ENCODE data around the gene SAT1. TPM values are rescaled to one million over a fixed set of nuclear protein-coding genes. Genes with fewer than 3 reads are reported as not detected.
A peak's percentile ranks its signal among the peaks of the same experiment; 100 is the strongest.

Gene SAT1
- total and polyA plus RNA-seq, 2 of the 13 experiments (the other 11 are each of a cell fraction or from before 2014, with no cell fraction given) = 216 to 1,243 TPM

DNA sequence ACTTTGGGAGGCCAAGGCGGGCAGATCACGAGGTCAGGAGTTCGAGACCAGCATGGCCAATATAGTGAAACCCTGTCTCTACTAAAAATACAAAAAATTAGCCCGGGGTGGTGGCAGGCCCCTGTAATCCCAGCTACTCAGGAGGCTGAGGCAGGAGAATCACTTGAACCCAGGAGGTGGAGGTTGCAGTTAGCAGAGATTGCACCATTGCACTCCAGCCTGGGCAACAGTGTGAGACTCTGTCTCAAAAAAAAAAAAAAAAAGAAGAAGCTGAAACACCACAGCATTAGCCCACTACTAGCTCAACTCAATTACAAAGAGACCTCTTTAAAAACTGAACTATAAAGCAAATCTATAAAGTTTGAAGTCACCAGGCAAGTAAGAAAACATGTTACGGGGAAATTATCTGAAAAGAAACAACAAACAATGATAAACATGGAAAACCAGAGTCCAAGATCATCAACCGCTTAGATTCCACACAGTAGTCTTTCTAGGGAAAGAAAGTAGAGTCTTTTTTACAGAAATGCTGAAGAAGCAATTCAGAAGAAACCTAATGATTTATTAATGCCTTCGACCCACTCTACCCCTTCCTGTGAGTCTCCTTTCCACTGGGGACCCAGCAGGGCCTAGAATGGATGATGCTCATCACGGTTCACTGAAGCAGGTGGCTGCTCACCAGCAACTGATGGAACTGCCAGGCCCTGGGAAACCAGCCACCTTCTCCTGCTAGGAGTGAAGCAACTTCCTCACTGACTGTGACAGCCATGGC, 6.6 kb downstream of the SAT1 start (continued):
- TF ChIP-seq SP1 (IDR thresholded peaks at IDR 0.05) (no peak), SP1 (CRISPR knock-in tag; IDR thresholded peaks at IDR 0.05) (no peak), SMARCC2 (IDR thresholded peaks at IDR 0.05) (no peak), THAP7 (CRISPR knock-in tag; IDR thresholded peaks at IDR 0.05) (no peak), HHEX (CRISPR knock-in tag; IDR thresholded peaks at IDR 0.05) (no peak), RARG (CRISPR knock-in tag; IDR thresholded peaks at IDR 0.05; ENCODE audit: low read depth) (no peak), ZNF841 (CRISPR knock-in tag; IDR thresholded peaks at IDR 0.05; ENCODE audit: borderline replicate concordance) (no peak), ATF7-NPFF (CRISPR knock-in tag; IDR thresholded peaks at IDR 0.05; ENCODE audit: low read depth) (no peak)

GRCh38 chrX:23790155-23790497, 7.2 kb downstream of the SAT1 start:
- WGBS (ENCODE audit: low lambda C conversion rate) = 43% methylated on average over 11 of the region's 11 CpGs
- Histone ChIP-seq H3K9ac (ENCODE audit: insufficient read depth, low read depth, low read length) (peak overlapping the region; percentile 39; the same call in 1 of the 2 replicates), H3K4me2 (ENCODE audit: low read depth, low read length) (peak overlapping the region; percentile 42), H2AFZ (ENCODE audit: low read length) (no peak overlapping the region), H3K36me3 (replicated peaks in 1 of 2; ENCODE audit: control insufficient read depth in 1 of 2, insufficient read depth in 2 of 2, low read length in 2 of 2) (peaks cover 0 to 1% of the 10 kb centered on the region in 2 experiments; a peak in 2 of 5 replicates), H3K4me1 (ENCODE audit: insufficient read depth, low read length) (peaks cover 31% of the 10 kb centered on the region), H4K20me1 (ENCODE audit: insufficient read depth, low read length) (peaks cover 2% of the 10 kb centered on the region), H3K27ac (ENCODE audit: extremely low read length, insufficient read depth, low read length) (peak overlapping the region; percentile 48), H3K9me3 (ENCODE audit: low read length) (no peaks in the 10 kb centered on the region), H3K4me3 (replicated peaks in 1 of 3; ENCODE audit: insufficient read depth in 1 of 3, low read depth in 2 of 3, low read length in 3 of 3) (no peak overlapping the region), H3K27me3 (ENCODE audit: control insufficient read depth in 1 of 2, insufficient read depth in 2 of 2, low read length in 2 of 2) (no peaks in the 10 kb centered on the region), H3K79me2 (ENCODE audit: insufficient read depth, low read length) (peaks cover 3% of the 10 kb centered on the region)
- POLR2A ChIA-PET = no interaction called here
- in situ Hi-C loops (cut with HindIII; ENCODE audit: extremely low pct_ligation_motif_present, low pct_unique_long_range_greater_than_20kb) = no loop called here
- TF ChIP-seq, protein P1, sequence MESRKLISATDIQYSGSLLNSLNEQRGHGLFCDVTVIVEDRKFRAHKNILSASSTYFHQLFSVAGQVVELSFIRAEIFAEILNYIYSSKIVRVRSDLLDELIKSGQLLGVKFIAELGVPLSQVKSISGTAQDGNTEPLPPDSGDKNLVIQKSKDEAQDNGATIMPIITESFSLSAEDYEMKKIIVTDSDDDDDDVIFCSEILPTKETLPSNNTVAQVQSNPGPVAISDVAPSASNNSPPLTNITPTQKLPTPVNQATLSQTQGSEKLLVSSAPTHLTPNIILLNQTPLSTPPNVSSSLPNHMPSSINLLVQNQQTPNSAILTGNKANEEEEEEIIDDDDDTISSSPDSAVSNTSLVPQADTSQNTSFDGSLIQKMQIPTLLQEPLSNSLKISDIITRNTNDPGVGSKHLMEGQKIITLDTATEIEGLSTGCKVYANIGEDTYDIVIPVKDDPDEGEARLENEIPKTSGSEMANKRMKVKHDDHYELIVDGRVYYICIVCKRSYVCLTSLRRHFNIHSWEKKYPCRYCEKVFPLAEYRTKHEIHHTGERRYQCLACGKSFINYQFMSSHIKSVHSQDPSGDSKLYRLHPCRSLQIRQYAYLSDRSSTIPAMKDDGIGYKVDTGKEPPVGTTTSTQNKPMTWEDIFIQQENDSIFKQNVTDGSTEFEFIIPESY (CRISPR knock-in tag; IDR thresholded peaks at IDR 0.05) = 0 out of 2 replicates have a peak, but pooled peaks have one; percentile 13
- no peak for TF ChIP-seq ATF4 (CRISPR knock-in tag; IDR thresholded peaks at IDR 0.05)
- no TSS peak for BruUV-seq (replicated peaks)
- DNase-seq (ENCODE audit: low spot score) (no peak), ATAC-seq (no peak), FAIRE-seq (no peak)
- intact Hi-C loops (cut with micrococcal nuclease; ENCODE audit: unreplicated experiment) = loop anchor here (2.0 kb wide), 1 partner anchor 15 kb away; no protein-coding TSS in a partner anchor
- CTCF ChIA-PET (ENCODE audit: low intra/inter-chr PET ratio, low total read pairs) = no interaction called here

Data from HepG2 (cell line).